ENCODE data around the gene HDAC6.
A peak's percentile ranks its signal among the peaks of the same experiment; 100 is the strongest.
"Not testable (repeated sequence)": the region's sequence is repeated elsewhere in the genome, so short reads cannot be mapped to it uniquely, and the experiment has no call there.

The HDAC6 gene

GRCh38 chrX:48826135-48826875 is 24.4 kb downstream of the HDAC6 start, which contains the start of gene ERAS:
TSS of gene ERAS (plus strand) at chrX:48826513. CDS start at chrX:48829124, 2,611 bp downstream.
- no peak for DNase-seq

GRCh38 chrX:48826876-48827653 is 25.2 kb downstream of the HDAC6 start:
- DNase-seq: no peak

- DNase-seq: no peak
Measured at GRCh38 chrX:48827654-48827968, 25.7 kb downstream of the HDAC6 start.

- DNase-seq: no peak
Measured at GRCh38 chrX:48829016-48829735, 27.3 kb downstream of the HDAC6 start.

- DNase-seq: no peak
Measured at GRCh38 chrX:48831136-48831908, 29.5 kb downstream of the HDAC6 start.

- DNase-seq: no peak
Measured at GRCh38 chrX:48831909-48832291, 30.0 kb downstream of the HDAC6 start.

- no peak for DNase-seq
Measured at GRCh38 chrX:48833542-48834138, 31.8 kb downstream of the HDAC6 start.

GRCh38 chrX:48834383-48834709 is 32.5 kb downstream of the HDAC6 start:
- DNase-seq: no peak

- no peak for DNase-seq
Measured at GRCh38 chrX:48835524-48836329, 33.9 kb downstream of the HDAC6 start, which contains the start of gene PCSK1N. TSS of gene PCSK1N (minus strand) at chrX:48835610. CDS start at chrX:48835532, 78 bp downstream.

GRCh38 chrX:48839686-48840085 is 37.8 kb downstream of the HDAC6 start:
- no peak for DNase-seq

GRCh38 chrX:48848847-48849246 is 47.0 kb downstream of the HDAC6 start:
- DNase-seq: no peak

- DNase-seq: no peak
Measured at GRCh38 chrX:48852857-48853256, 51.0 kb downstream of the HDAC6 start.

- not testable (repeated sequence) for DNase-seq
Measured at GRCh38 chrX:48853494-48853893, 51.6 kb downstream of the HDAC6 start.

- DNase-seq: not testable (repeated sequence)
Measured at GRCh38 chrX:48854121-48854804, 52.4 kb downstream of the HDAC6 start.

- DNase-seq: peak; percentile 2
Measured at GRCh38 chrX:48854898-48855297, 53.0 kb downstream of the HDAC6 start.

GRCh38 chrX:48864210-48864609 is 62.3 kb downstream of the HDAC6 start:
- peak; percentile 64 for DNase-seq

GRCh38 chrX:48872017-48872416 is 70.2 kb downstream of the HDAC6 start:
- not testable (repeated sequence) for DNase-seq

All from fibroblast of skin of abdomen (primary cell).